Measurements from ENCODE around the gene PATE4. TPM values are rescaled to one million over a fixed set of nuclear protein-coding genes. Genes with fewer than 3 reads are reported as not detected.

PATE4 gene, protein sequence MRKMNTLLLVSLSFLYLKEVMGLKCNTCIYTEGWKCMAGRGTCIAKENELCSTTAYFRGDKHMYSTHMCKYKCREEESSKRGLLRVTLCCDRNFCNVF
- polyA plus RNA-seq = 0.04 TPM
- long read RNA-seq, donor 1 = 0 reads
- long read RNA-seq, donor 2 = 0 reads
- long read RNA-seq, donor 3 = 0 reads
- long read RNA-seq, donor 4 = 0 reads
- long read RNA-seq, donor 5 = 0 reads
- long read RNA-seq, donor 6 = 0 reads
- long read RNA-seq, donor 7 = 0 reads
- long read RNA-seq, donor 8 = 0 reads
- long read RNA-seq, donor 9 = 0 reads
- long read RNA-seq, donor 10 = 0 reads
- long read RNA-seq, donor 11 = 0 reads

DNA sequence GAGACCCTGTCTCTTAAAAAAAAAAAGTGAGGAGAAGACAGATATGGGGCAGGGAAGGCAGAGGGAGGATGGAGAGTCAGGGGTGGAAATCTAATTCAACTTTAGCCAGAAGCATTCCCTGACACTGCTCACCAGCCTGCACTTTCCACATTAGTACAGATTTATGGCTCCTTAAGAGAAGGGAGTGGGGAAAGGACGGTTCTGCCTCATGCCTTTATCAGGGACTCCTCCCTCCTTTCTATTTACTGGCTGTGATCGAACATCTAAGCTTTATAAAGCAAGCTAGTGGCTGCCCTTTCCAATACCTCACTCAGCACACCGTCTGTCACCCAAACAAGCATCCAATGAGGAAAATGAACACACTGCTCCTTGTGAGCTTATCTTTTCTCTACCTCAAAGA, at the start of gene PATE4:
TSS of gene PATE4 (plus strand) at position 301 of the 400 bp plus-strand sequence. CDS start at position 345, 44 bp downstream.
- Histone ChIP-seq H3K4me3 (ENCODE audit: low read length) (no peak within 1 kb of the TSS), H3K27me3 (ENCODE audit: control insufficient read depth, insufficient read depth, low read length) (no peaks in the 10 kb centered on the region), H3K36me3 (ENCODE audit: control insufficient read depth, insufficient read depth, low read length) (no peaks in the 10 kb centered on the region), H3K4me1 (ENCODE audit: control insufficient read depth, insufficient read depth, low read length) (no peaks in the 10 kb centered on the region), H3K27ac (ENCODE audit: low read length) (no peak within 1 kb of the TSS), H3K9me3 (ENCODE audit: control insufficient read depth, low read depth, low read length) (peaks cover 3% of the 10 kb centered on the region)
- DNase-seq = no peak
- WGBS (ENCODE audit: insufficient coverage, low lambda C conversion rate) = no CpG with 5 or more reads among the region's 3 CpGs

DNA sequence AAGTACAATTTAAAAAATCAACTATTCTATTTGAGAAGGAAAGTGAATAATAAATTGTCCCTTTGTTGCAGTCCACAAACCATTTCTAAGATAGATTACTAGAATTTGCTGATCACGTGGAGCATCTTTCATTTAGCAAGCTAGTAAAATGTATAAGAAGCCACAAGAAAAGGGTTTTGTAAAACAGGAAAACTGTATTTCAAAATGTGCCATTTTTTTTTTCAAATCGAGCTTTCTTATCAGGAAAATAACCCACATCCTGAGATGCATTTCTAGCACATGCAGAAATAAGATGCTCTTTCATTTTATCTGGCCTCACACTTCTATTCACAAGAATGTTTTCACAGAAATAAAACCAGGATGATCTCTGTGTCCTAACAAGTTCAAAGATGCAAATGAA, 48.4 kb upstream of the PATE4 start:
- Histone ChIP-seq H3K27me3 (ENCODE audit: control insufficient read depth, insufficient read depth, low read length) (no peaks in the 10 kb centered on the region), H3K9me3 (ENCODE audit: control insufficient read depth, low read depth, low read length) (no peaks in the 10 kb centered on the region), H3K36me3 (ENCODE audit: control insufficient read depth, insufficient read depth, low read length) (no peaks in the 10 kb centered on the region), H3K27ac (ENCODE audit: low read length) (no peak overlapping the region), H3K4me3 (ENCODE audit: low read length) (no peak overlapping the region), H3K4me1 (ENCODE audit: control insufficient read depth, insufficient read depth, low read length) (no peaks in the 10 kb centered on the region)
- no peak for DNase-seq
- 83% methylated on average over 1 of the region's 2 CpGs for WGBS (ENCODE audit: insufficient coverage, low lambda C conversion rate)

DNA sequence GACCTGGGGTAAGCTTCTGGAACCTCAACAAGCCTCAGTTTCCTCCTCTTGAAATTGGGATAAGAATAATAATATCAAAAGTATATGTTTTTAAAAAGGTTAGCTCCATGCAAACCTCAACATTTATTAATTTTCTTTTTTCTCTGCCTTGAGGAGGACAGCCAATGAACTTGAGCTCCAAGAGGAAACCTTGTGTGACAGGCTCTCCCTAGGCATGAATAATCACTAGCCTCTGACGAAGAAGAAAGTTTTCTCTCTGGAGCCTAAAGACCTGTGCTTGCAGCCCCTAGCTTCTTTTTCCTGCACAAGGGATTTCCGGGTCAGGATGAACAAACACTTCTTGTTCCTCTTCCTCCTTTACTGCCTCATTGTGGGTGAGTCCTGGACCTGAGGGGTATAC, 45.3 kb upstream of the PATE4 start, which contains the start of gene PATE3:
TSS of gene PATE3 (plus strand) at position 301 of the 400 bp plus-strand sequence. CDS start at position 326, 25 bp downstream.
- no peak within 1 kb of the TSS for H3K4me3 ChIP-seq (ENCODE audit: low read length)
- no peak for DNase-seq
- no peaks in the 10 kb centered on the region for H3K9me3 ChIP-seq (ENCODE audit: control insufficient read depth, low read depth, low read length)
- H3K4me1 ChIP-seq (ENCODE audit: control insufficient read depth, insufficient read depth, low read length) = no peaks in the 10 kb centered on the region
- no CpG with 5 or more reads among the region's 2 CpGs for WGBS (ENCODE audit: insufficient coverage, low lambda C conversion rate)
- no peaks in the 10 kb centered on the region for H3K36me3 ChIP-seq (ENCODE audit: control insufficient read depth, insufficient read depth, low read length)
- no peak within 1 kb of the TSS for H3K27ac ChIP-seq (ENCODE audit: low read length)
- H3K27me3 ChIP-seq (ENCODE audit: control insufficient read depth, insufficient read depth, low read length) = no peaks in the 10 kb centered on the region

DNA sequence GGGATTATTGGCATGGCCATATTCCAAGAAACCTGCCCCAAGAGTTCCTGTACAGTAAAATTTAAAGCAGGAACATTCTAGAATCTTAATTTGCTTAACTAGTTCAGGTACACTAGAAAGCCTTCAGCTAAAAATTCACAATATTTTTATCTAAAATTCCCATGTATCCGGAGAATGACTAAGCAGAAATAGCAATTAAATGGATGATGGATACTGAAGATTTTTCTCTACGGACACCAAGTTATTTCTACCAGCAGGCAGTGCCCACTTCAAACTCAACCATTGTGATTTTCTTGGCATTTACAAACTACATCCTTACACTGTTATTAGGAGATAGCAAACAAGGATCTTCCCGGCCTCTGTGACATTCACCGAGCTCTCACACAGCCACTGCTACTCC, 42.3 kb upstream of the PATE4 start:
- Histone ChIP-seq H3K9me3 (ENCODE audit: control insufficient read depth, low read depth, low read length) (no peaks in the 10 kb centered on the region), H3K27ac (ENCODE audit: low read length) (no peak overlapping the region), H3K4me1 (ENCODE audit: control insufficient read depth, insufficient read depth, low read length) (no peaks in the 10 kb centered on the region), H3K27me3 (ENCODE audit: control insufficient read depth, insufficient read depth, low read length) (no peaks in the 10 kb centered on the region), H3K4me3 (ENCODE audit: low read length) (no peak overlapping the region), H3K36me3 (ENCODE audit: control insufficient read depth, insufficient read depth, low read length) (no peaks in the 10 kb centered on the region)
- WGBS (ENCODE audit: insufficient coverage, low lambda C conversion rate) = 100% methylated on average over 3 of the region's 4 CpGs
- no peak for DNase-seq

DNA sequence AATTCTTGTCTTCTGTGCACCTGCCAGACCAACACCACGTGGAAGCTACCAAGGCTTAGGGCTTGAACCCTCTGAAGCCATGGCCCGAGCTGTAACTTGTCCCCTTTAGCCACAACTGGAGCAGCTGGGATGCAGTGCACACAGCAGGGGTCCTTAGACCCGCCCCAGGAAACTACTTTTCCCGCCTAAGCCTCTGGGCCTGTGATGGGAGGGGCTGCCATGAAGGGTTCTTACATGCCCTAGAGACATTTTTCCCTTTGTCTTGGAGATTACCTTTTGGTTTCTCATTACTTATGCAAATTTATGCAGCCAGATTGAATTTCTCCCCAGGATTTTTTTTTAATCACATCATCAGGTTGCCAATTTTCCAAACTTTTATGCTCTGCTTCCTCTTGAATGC, 35.5 kb upstream of the PATE4 start:
- no CpG with 5 or more reads among the region's 4 CpGs for WGBS (ENCODE audit: insufficient coverage, low lambda C conversion rate)
- Histone ChIP-seq H3K4me3 (ENCODE audit: low read length) (no peak overlapping the region), H3K27ac (ENCODE audit: low read length) (no peak overlapping the region), H3K9me3 (ENCODE audit: control insufficient read depth, low read depth, low read length) (peaks cover 8% of the 10 kb centered on the region), H3K36me3 (ENCODE audit: control insufficient read depth, insufficient read depth, low read length) (no peaks in the 10 kb centered on the region), H3K27me3 (ENCODE audit: control insufficient read depth, insufficient read depth, low read length) (no peaks in the 10 kb centered on the region), H3K4me1 (ENCODE audit: control insufficient read depth, insufficient read depth, low read length) (no peaks in the 10 kb centered on the region)
- DNase-seq = no peak

DNA sequence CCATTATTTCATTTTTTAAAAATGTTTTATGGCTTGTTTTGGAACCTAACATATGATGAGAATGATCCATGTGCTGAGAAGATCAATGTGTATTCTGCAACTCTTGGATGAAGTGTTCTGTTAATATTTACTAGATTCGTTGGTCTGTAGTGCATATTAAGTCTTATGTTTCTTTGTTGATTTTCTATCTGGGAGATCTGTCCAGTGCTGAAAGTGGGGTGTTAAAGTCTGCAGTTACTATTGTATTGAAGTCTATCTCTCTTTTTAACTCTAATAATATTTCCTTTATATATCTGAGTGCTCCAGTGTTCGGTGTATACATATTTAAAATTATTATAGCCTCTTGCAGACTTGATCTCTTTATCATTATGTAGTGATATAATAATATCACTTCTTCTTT, 33.3 kb upstream of the PATE4 start:
- no peak overlapping the region for H3K4me3 ChIP-seq (ENCODE audit: low read length)
- H3K4me1 ChIP-seq (ENCODE audit: control insufficient read depth, insufficient read depth, low read length) = no peaks in the 10 kb centered on the region
- WGBS (ENCODE audit: insufficient coverage, low lambda C conversion rate) = 43% methylated on average over 1 of the region's 2 CpGs
- no peak overlapping the region for H3K27ac ChIP-seq (ENCODE audit: low read length)
- DNase-seq = no peak
- peaks cover 16% of the 10 kb centered on the region for H3K9me3 ChIP-seq (ENCODE audit: control insufficient read depth, low read depth, low read length)
- no peaks in the 10 kb centered on the region for H3K36me3 ChIP-seq (ENCODE audit: control insufficient read depth, insufficient read depth, low read length)
- H3K27me3 ChIP-seq (ENCODE audit: control insufficient read depth, insufficient read depth, low read length) = no peaks in the 10 kb centered on the region

DNA sequence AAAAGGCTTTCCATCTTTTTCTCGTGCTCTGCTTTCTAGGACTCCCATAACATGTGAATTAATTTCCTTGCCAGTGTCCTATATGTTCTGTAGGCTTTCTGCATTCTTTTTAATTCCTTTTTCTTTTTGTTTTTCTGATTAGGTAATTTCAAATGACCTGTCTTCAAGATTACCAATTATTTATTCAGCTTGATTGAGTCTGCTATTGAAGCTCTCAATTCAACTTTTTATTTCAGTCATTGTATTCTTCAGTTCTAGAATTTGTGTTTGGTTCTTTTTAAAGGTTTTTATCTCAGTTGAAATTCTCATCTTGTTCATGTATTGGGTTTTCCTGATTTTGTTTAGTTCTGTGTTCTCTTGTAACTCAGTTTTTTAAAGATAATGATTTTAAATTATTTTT, 30.7 kb upstream of the PATE4 start:
- no peak for DNase-seq
- Histone ChIP-seq H3K36me3 (ENCODE audit: control insufficient read depth, insufficient read depth, low read length) (no peaks in the 10 kb centered on the region), H3K4me1 (ENCODE audit: control insufficient read depth, insufficient read depth, low read length) (no peaks in the 10 kb centered on the region), H3K27me3 (ENCODE audit: control insufficient read depth, insufficient read depth, low read length) (no peaks in the 10 kb centered on the region), H3K4me3 (ENCODE audit: low read length) (no peak overlapping the region), H3K27ac (ENCODE audit: low read length) (no peak overlapping the region), H3K9me3 (ENCODE audit: control insufficient read depth, low read depth, low read length) (peaks cover 16% of the 10 kb centered on the region)
- 36% methylated on average over 1 of the region's 1 CpG for WGBS (ENCODE audit: insufficient coverage, low lambda C conversion rate)

DNA sequence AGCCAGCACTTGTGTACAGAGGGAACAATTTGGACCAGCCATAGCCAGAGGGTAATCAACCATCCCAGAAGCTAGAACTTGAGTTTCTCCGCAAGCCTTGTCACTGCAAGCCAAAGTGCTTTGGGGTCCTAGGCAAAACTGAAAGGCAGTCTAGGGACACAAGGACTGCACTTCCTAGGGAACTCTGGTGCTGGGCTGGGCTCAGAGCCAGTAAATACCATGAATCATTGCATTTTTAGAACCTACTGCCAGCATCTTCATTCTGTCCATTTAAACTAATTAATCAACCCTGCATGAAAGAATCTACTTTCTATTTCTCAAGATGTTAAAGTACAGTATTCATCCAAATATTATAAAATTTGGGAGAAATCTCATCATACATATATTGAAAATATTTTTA, 25.2 kb upstream of the PATE4 start:
- Histone ChIP-seq H3K27ac (ENCODE audit: low read length) (no peak overlapping the region), H3K36me3 (ENCODE audit: control insufficient read depth, insufficient read depth, low read length) (no peaks in the 10 kb centered on the region), H3K9me3 (ENCODE audit: control insufficient read depth, low read depth, low read length) (peaks cover 7% of the 10 kb centered on the region), H3K4me3 (ENCODE audit: low read length) (no peak overlapping the region), H3K4me1 (ENCODE audit: control insufficient read depth, insufficient read depth, low read length) (no peaks in the 10 kb centered on the region), H3K27me3 (ENCODE audit: control insufficient read depth, insufficient read depth, low read length) (no peaks in the 10 kb centered on the region)
- no CpG with 5 or more reads among the region's 1 CpG for WGBS (ENCODE audit: insufficient coverage, low lambda C conversion rate)
- no peak for DNase-seq

DNA sequence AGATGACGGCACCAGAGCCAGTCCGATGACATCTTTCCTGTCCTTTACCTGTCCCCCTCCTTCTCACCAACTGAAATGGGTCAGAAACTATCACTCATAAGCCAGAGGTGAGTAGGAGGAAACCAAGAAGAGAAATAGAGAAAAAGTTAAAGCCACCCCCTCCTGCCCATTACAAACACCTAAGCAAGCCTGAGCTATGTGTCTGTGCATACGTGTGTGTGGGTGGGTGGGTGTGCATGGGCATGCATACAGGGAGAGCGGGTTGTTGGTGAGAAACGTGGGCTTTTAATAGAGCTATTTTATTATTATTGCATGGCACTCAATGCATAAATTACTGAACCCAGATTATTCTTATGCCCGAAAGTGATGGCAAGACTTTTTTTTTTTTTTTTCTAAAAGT, 2.6 kb downstream of the PATE4 start:
- Histone ChIP-seq H3K9me3 (ENCODE audit: control insufficient read depth, low read depth, low read length) (peaks cover 3% of the 10 kb centered on the region), H3K27ac (ENCODE audit: low read length) (no peak overlapping the region), H3K4me1 (ENCODE audit: control insufficient read depth, insufficient read depth, low read length) (no peaks in the 10 kb centered on the region), H3K36me3 (ENCODE audit: control insufficient read depth, insufficient read depth, low read length) (no peaks in the 10 kb centered on the region), H3K27me3 (ENCODE audit: control insufficient read depth, insufficient read depth, low read length) (no peaks in the 10 kb centered on the region), H3K4me3 (ENCODE audit: low read length) (no peak overlapping the region)
- 58% methylated on average over 4 of the region's 6 CpGs for WGBS (ENCODE audit: insufficient coverage, low lambda C conversion rate)
- no peak for DNase-seq

DNA sequence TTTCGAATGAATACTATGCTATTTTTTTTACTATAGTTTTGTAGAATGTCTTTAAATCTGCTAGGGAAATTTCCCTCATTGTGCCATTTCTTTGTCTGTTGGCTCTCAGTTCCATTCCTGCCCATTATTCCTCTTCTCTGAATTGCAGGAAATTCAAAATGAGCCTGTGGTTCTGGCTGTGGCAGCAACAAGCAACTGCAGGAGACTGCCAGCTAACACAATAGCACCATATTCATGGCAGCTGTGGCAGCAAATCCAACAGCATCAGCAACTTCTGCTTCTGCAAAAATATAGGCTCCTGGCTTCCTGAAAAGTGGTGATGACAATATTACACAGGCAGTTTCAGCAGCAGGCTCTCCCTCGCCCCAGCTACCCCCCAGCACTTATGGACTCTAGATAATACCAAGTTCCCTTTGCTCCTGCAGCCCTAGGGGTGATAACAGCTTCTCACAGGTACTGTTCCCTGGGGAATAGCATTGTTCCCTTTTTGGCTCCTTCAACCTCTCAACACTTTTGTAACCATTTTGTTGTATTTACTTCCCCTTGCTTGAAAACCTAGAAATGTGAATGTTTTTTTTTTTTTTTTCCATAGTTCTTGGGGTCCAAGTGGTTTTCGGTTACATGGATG, 9.3 kb downstream of the PATE4 start:
- no CpG with 5 or more reads among the region's 3 CpGs for WGBS (ENCODE audit: insufficient coverage, low lambda C conversion rate)

DNA sequence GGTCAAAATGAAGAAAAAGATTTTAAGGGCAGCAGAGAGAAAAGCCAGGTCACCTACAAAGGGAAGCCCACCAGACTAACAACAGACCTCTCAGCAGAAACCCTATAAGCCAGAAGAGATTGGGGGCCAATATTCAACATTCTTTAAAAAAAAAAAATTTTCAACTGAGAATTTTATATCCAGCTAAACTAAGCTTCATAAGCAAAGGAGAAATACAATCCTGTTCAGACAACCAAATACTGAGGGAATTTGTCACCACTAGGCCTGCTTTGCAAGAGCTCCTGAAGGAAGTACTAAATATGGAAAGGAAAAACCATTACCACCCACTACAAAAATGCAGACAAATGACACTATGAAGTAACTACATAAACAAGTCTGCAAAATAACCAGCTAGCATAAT, 13.1 kb downstream of the PATE4 start:
- no peak for DNase-seq
- no peak overlapping the region for H3K4me3 ChIP-seq (ENCODE audit: low read length)
- H3K27ac ChIP-seq (ENCODE audit: low read length) = no peak overlapping the region
- peaks cover 6% of the 10 kb centered on the region for H3K9me3 ChIP-seq (ENCODE audit: control insufficient read depth, low read depth, low read length)
- no peaks in the 10 kb centered on the region for H3K27me3 ChIP-seq (ENCODE audit: control insufficient read depth, insufficient read depth, low read length)
- no peaks in the 10 kb centered on the region for H3K4me1 ChIP-seq (ENCODE audit: control insufficient read depth, insufficient read depth, low read length)
- H3K36me3 ChIP-seq (ENCODE audit: control insufficient read depth, insufficient read depth, low read length) = no peaks in the 10 kb centered on the region

More for the DNA sequence above, 9.3 kb downstream of the PATE4 start:
- Histone ChIP-seq H3K9me3 (ENCODE audit: control insufficient read depth, low read depth, low read length) (peaks cover 6% of the 10 kb centered on the region), H3K4me1 (ENCODE audit: control insufficient read depth, insufficient read depth, low read length) (no peaks in the 10 kb centered on the region), H3K27ac (ENCODE audit: low read length) (no peak overlapping the region), H3K4me3 (ENCODE audit: low read length) (no peak overlapping the region), H3K36me3 (ENCODE audit: control insufficient read depth, insufficient read depth, low read length) (no peaks in the 10 kb centered on the region), H3K27me3 (ENCODE audit: control insufficient read depth, insufficient read depth, low read length) (no peaks in the 10 kb centered on the region)
- no peak for DNase-seq

Data from large intestine (tissue), 12 donors.